Head of caudate nucleus (tissue), 42 donors: ENCODE measurements around the gene SMARCC1.
A peak's percentile ranks its signal among the peaks of the same experiment; 100 is the strongest.
"Not testable (repeated sequence)": the region's sequence is repeated elsewhere in the genome, so short reads cannot be mapped to it uniquely, and the experiment has no call there.

Experiments
- DNase-seq, 42 donors: peaks; one replicate each; pipeline versions ENCODE4 v3.0.0 to v3.0.0-alpha.2; 2020 to 2021; ENCODE audit warnings: mixed read lengths in 7 of 42
- intact Hi-C: fragments of 100-400 bp; cut with DNase I; formaldehyde crosslinking; loops from one replicate; pipeline ENCODE4 v1.15.0; 2022

SMARCC1 gene

GRCh38 chr3:47781685-47782445 lies at the start of gene SMARCC1:
SMARCC1 (minus strand) TSS chr3:47781893; CDS start chr3:47781797, 96 bp downstream.
- DNase-seq, result peak; percentile 92 to 99 (median 98)
- intact Hi-C loops, result loop anchor here (2.0 kb wide), 1 partner anchor 269 kb away; the partner anchor contains the start of gene ELP6

- intact Hi-C loops, result loop anchor here (5.0 kb wide), 1 partner anchor 163 kb away; no protein-coding TSS in a partner anchor
- not testable (repeated sequence) for DNase-seq
Observed at GRCh38 chr3:47829482-47829881, 47.8 kb upstream of the SMARCC1 start.

- DNase-seq, result no peak
- intact Hi-C loops, result loop anchor here (5.0 kb wide), 1 partner anchor 167 kb away; no protein-coding TSS in a partner anchor
Observed at GRCh38 chr3:47825590-47825989, 43.9 kb upstream of the SMARCC1 start.

GRCh38 chr3:47824541-47825473 lies 43.1 kb upstream of the SMARCC1 start:
- intact Hi-C loops, result loop anchor here (5.0 kb wide), 1 partner anchor 167 kb away; no protein-coding TSS in a partner anchor
- peak; percentile 31 to 92 (median 82) for DNase-seq

- DNase-seq, result no peak
- intact Hi-C loops, result no loop called here
Observed at GRCh38 chr3:47817609-47818008, 35.9 kb upstream of the SMARCC1 start.

- intact Hi-C loops, result no loop called here
Observed at GRCh38 chr3:47813551-47814177, 32.0 kb upstream of the SMARCC1 start.

GRCh38 chr3:47804577-47804976 lies 22.9 kb upstream of the SMARCC1 start:
- intact Hi-C loops, result no loop called here
- no peak for DNase-seq

More at GRCh38 chr3:47813551-47814177, 32.0 kb upstream of the SMARCC1 start:
- DNase-seq, result no peak

GRCh38 chr3:47803480-47804025 lies 21.9 kb upstream of the SMARCC1 start:
- no peak for DNase-seq
- intact Hi-C loops, result no loop called here

GRCh38 chr3:47802734-47803479 lies 21.2 kb upstream of the SMARCC1 start, which contains the start of gene DHX30:
DHX30 (plus strand) TSS chr3:47803138; CDS start chr3:47810684, 7,546 bp downstream.
- intact Hi-C loops, result no loop called here
- peak; percentile 73 to 97 (median 92) for DNase-seq

- intact Hi-C loops, result no loop called here
- DNase-seq, result no peak
Observed at GRCh38 chr3:47799733-47800132, 18.0 kb upstream of the SMARCC1 start.

- intact Hi-C loops, result loop anchor here (5.0 kb wide), 1 partner anchor 372 kb away; no protein-coding TSS in a partner anchor
- no peak for DNase-seq
Observed at GRCh38 chr3:47794544-47794943, 12.9 kb upstream of the SMARCC1 start.

- no peak for DNase-seq
- intact Hi-C loops, result loop anchor here (5.0 kb wide), 1 partner anchor 370 kb away; no protein-coding TSS in a partner anchor
Observed at GRCh38 chr3:47792699-47793098, 11.0 kb upstream of the SMARCC1 start.

GRCh38 chr3:47791193-47791855 lies 9.6 kb upstream of the SMARCC1 start:
- intact Hi-C loops, result loop anchor here (5.0 kb wide), 1 partner anchor 369 kb away; no protein-coding TSS in a partner anchor
- DNase-seq, result no peak

GRCh38 chr3:47783673-47784072 lies 2.0 kb upstream of the SMARCC1 start:
- DNase-seq, result no peak
- intact Hi-C loops, result no loop called here

GRCh38 chr3:47782446-47783308 lies 984 bp upstream of the SMARCC1 start:
- DNase-seq, result no peak
- intact Hi-C loops, result no loop called here
